ENCODE data around the gene CPLX3. TPM values are rescaled to one million over a fixed set of nuclear protein-coding genes. Genes with fewer than 3 reads are reported as not detected.

Gene CPLX3
- polyA plus RNA-seq, 2 of the 4 experiments (the other 2 are of a cell fraction): not detected

DNA sequence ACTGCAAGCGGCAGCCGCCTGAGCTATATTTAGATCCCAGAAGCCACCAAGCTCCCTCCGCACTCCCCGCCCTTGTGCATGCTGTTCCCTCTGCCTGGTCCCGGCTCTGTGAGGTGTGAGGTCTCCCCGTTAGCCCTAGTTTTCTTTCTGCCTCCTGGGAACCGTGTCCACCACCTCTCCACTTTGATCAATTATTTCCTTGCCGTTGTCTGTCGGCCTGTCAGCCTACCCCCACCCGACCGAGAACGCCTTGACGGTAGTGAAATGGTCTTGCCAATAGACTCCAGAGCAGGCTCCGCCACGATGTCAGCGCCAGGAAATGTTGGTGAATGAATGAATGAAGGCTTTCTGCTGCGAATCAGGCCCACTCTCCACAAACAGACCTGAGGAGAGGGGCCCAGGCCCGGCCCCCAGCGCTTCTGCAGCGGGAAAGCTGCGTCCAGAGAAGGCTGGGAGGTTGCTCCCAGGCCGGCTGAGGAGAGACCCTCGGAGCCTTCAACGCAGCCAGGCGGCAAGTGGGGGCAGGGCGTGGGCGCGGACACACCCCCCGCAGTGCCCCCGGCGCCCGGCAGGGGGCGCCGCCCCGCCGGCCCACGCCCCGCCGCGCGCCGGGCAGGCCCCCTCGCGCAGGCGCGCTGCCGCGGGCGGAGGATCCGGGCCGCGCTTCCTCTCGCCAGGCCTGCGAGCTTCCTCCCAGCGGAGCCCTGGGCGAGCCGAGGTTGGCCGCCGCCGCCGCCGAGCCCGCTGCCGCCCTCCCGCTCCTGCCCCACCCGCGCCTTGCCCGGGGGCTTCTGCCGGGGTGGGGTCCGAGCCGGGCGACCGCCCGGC is 44.8 kb upstream of the CPLX3 start, which contains the start of gene CSK (continued):
- peak; percentile 80 for TF ChIP-seq BCL3 (IDR thresholded peaks at IDR 0.05)
- TF ChIP-seq MAZ (IDR thresholded peaks at IDR 0.05; ENCODE audit: borderline replicate concordance, low read depth, low read length): 0 out of 2 replicates have a peak, but pooled peaks have one; percentile 11
- TF ChIP-seq FOSL2 (IDR thresholded peaks at IDR 0.05): no peak
- no peak for TF ChIP-seq FOSL2 (CRISPR knock-in tag; IDR thresholded peaks at IDR 0.05)
- TF ChIP-seq POLR2A (IDR thresholded peaks at IDR 0.05; ENCODE audit: low read length): peak; percentile 88
- no peak for TF ChIP-seq NR3C1 (IDR thresholded peaks at IDR 0.05)
- no peak for TF ChIP-seq NFE2L2 (conservative IDR thresholded peaks at IDR 0.05; ENCODE audit: low read length)

DNA sequence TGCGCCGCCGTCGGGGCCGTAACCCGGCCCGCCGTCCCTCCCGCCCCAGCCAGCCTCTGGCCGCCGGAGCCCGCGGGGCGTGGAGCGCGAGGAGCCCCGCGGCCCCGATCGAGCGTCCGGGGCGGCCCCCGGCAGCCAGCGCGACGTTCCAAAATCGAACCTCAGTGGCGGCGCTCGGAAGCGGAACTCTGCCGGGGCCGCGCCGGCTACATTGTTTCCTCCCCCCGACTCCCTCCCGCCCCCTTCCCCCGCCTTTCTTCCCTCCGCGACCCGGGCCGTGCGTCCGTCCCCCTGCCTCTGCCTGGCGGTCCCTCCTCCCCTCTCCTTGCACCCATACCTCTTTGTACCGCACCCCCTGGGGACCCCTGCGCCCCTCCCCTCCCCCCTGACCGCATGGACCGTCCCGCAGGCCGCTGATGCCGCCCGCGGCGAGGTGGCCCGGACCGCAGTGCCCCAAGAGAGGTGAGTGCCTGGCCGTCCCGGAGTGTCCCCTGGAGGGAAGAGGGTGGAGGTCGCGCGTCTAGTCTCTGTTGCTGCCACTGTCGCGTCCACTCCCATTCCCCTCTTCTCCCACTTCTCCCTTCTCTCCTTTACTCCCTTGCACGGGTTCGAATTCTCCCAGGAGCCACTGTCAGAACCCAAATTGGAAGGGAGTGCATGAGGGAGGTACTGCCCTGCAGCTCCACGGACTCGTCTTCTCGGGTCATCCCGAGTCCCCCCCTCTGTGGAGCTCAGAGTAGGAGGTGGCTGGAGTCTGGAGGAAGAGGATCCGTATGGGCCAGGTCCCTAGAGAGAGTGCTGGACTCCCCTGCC is 44.0 kb upstream of the CPLX3 start:
- POLR2A ChIA-PET: interaction anchor here (0.9 to 1.1 kb wide), 2 partner anchors 11 to 124 kb away, joined by 3 read pairs; partner anchors contain the start of gene FAM219B
- CTCF ChIA-PET: interaction anchor here (1.1 to 65.6 kb wide), 4 partner anchors 12 to 152 kb away, joined by 3 to 1908 read pairs (median 125); partner anchors contain the start of genes CPLX3, LMAN1L and ULK3
- H3K4me1 ChIP-seq: peaks cover 22% of the 10 kb centered on the region
- DNase-seq (ENCODE audit: low read depth in 1 of 2, low spot score in 1 of 2): peak in 1 of 2 experiments; percentile 56
- peak overlapping the region; percentile 97 for H3K4me3 ChIP-seq
- H3K27ac ChIP-seq: peak overlapping the region; percentile 97 to 98
- WGBS (ENCODE audit: missing lambda C conversion rate): under 1% methylated on average over 29 of the region's 72 CpGs
- TF ChIP-seq POLR2AphosphoS2 (conservative IDR thresholded peaks at IDR 0.05; ENCODE audit: low read length): no peak
- peak; percentile 17; the same call in 1 of the 3 replicates for TF ChIP-seq BCL3 (IDR thresholded peaks at IDR 0.05)
- no peak for FAIRE-seq
- peak; percentile 48 to 55 for ATAC-seq
- peak overlapping the region; percentile 97 for H3K4me2 ChIP-seq
- no peaks in the 10 kb centered on the region for H3K9me3 ChIP-seq

- TF ChIP-seq TFCP2L1 (CRISPR knock-in tag; IDR thresholded peaks at IDR 0.05) (no peak), RFX5 (IDR thresholded peaks at IDR 0.05) (no peak), RARB (CRISPR knock-in tag; IDR thresholded peaks at IDR 0.05) (no peak), RCOR1 (IDR thresholded peaks at IDR 0.05; ENCODE audit: low read depth, low read length) (no peak), TP53 (CRISPR knock-in tag; IDR thresholded peaks at IDR 0.05) (no peak), HOXA7 (CRISPR knock-in tag; IDR thresholded peaks at IDR 0.05) (no peak)
- CTCF ChIA-PET: interaction anchor here (0.9 to 65.6 kb wide), 4 partner anchors 13 to 407 kb away, joined by 4 to 1908 read pairs (median 131); partner anchors contain the start of genes CPLX3, LMAN1L and ULK3
- Histone ChIP-seq H3K27ac (peak overlapping the region; percentile 97 to 98; a peak in 5 of 6 replicates), H3K9me3 (no peaks in the 10 kb centered on the region), H3K4me1 (peaks cover 22% of the 10 kb centered on the region), H3K4me2 (peak overlapping the region; percentile 97), H3K4me3 (peak overlapping the region; percentile 97)
- POLR2A ChIA-PET: interaction anchor here (0.9 kb wide), 1 partner anchor 123 kb away, joined by 3 read pairs; the partner anchor contains the start of gene FAM219B
- ATAC-seq (peak in 1 of 2 experiments; percentile 13; a peak in 3 of 6 replicates), FAIRE-seq (no peak), DNase-seq (ENCODE audit: low read depth in 1 of 2, low spot score in 1 of 2) (no peak)
- WGBS (ENCODE audit: missing lambda C conversion rate): 48% methylated on average over 12 of the region's 13 CpGs
Measured at GRCh38 chr15:74783072-74783807, 43.2 kb upstream of the CPLX3 start.

DNA sequence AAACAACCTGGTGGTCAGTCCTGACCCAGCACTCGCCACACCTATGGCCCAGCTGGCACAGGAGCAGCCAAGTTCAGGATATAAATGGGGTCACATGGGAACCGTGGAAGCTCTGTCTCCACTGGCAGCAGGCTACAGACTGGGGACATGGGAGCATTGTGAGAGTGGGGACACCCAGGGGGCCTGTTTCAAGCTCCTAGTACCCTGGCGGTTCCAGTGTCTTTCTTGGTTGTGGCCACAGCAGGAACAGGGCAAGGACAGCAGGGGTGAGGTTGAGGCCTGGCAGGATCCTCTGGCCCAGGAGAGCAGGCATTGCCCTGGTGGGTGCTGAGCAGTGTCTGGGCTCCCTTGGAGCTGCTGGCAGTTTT is 42.6 kb upstream of the CPLX3 start:
- FAIRE-seq: no peak
- CTCF ChIA-PET: interaction anchor here (0.9 to 65.6 kb wide), 5 partner anchors 13 to 408 kb away, joined by 3 to 1908 read pairs (median 24); partner anchors contain the start of genes CPLX3, LMAN1L and ULK3
- peak overlapping the region; percentile 97; the same call in 2 of the 3 replicates for H3K4me3 ChIP-seq
- ATAC-seq: no peak
- H3K9me3 ChIP-seq: no peaks in the 10 kb centered on the region
- H3K27ac ChIP-seq: peak overlapping the region in 1 of 2 experiments; percentile 97; a peak in 3 of 6 replicates
- DNase-seq (ENCODE audit: low read depth in 1 of 2, low spot score in 1 of 2): no peak
- WGBS (ENCODE audit: missing lambda C conversion rate): 94% methylated on average over 3 of the region's 3 CpGs
- peaks cover 22% of the 10 kb centered on the region for H3K4me1 ChIP-seq
- POLR2A ChIA-PET: no interaction called here
- no peak for TF ChIP-seq NFE2L2 (conservative IDR thresholded peaks at IDR 0.05; ENCODE audit: low read length)
- TF ChIP-seq, protein P1, sequence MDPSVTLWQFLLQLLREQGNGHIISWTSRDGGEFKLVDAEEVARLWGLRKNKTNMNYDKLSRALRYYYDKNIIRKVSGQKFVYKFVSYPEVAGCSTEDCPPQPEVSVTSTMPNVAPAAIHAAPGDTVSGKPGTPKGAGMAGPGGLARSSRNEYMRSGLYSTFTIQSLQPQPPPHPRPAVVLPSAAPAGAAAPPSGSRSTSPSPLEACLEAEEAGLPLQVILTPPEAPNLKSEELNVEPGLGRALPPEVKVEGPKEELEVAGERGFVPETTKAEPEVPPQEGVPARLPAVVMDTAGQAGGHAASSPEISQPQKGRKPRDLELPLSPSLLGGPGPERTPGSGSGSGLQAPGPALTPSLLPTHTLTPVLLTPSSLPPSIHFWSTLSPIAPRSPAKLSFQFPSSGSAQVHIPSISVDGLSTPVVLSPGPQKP (IDR thresholded peaks at IDR 0.05; ENCODE audit: low read depth, low read length): no peak
- no peak for TF ChIP-seq MAZ (IDR thresholded peaks at IDR 0.05; ENCODE audit: borderline replicate concordance, low read depth, low read length)
- TF ChIP-seq JUN (IDR thresholded peaks at IDR 0.05): no peak
- TF ChIP-seq, protein P2, sequence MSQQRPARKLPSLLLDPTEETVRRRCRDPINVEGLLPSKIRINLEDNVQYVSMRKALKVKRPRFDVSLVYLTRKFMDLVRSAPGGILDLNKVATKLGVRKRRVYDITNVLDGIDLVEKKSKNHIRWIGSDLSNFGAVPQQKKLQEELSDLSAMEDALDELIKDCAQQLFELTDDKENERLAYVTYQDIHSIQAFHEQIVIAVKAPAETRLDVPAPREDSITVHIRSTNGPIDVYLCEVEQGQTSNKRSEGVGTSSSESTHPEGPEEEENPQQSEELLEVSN (IDR thresholded peaks at IDR 0.05; ENCODE audit: borderline replicate concordance, low read depth): no peak
- no peak for TF ChIP-seq SMC3 (IDR thresholded peaks at IDR 0.05)
- TF ChIP-seq TP53 (CRISPR knock-in tag; IDR thresholded peaks at IDR 0.05): no peak
- TF ChIP-seq FOSB (CRISPR knock-in tag; IDR thresholded peaks at IDR 0.05): no peak
- TF ChIP-seq RAD21 (conservative IDR thresholded peaks at IDR 0.05 in 1 of 2, IDR thresholded peaks at IDR 0.05 in 1 of 2): no peak
- TF ChIP-seq, protein P3, sequence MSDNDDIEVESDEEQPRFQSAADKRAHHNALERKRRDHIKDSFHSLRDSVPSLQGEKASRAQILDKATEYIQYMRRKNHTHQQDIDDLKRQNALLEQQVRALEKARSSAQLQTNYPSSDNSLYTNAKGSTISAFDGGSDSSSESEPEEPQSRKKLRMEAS (IDR thresholded peaks at IDR 0.05): no peak
- no peak for TF ChIP-seq HOXB5 (CRISPR knock-in tag; IDR thresholded peaks at IDR 0.05)
- no peak for TF ChIP-seq CEBPB (IDR thresholded peaks at IDR 0.05)
- no peak for TF ChIP-seq RCOR1 (IDR thresholded peaks at IDR 0.05; ENCODE audit: low read depth, low read length)
- H3K4me2 ChIP-seq: peak overlapping the region; percentile 97
